HG03066 (cell line): ENCODE results near the gene RXFP3.

Experiments used
- ATAC-seq: cut with Tn5 transposase; IDR thresholded peaks from one replicate; pipeline ENCODE4 v1.9.1; 2021; ENCODE audit warnings: low read depth; ENCODE audit not compliant: unreplicated experiment

The RXFP3 gene

GRCh38 chr5:33976307-33976706 lies 40.1 kb downstream of the RXFP3 start:
- ATAC-seq, result no peak

- no peak for ATAC-seq
Observed at GRCh38 chr5:33978306-33978705, 42.1 kb downstream of the RXFP3 start.

- ATAC-seq, result no peak
Observed at GRCh38 chr5:33980030-33980429, 43.8 kb downstream of the RXFP3 start.

GRCh38 chr5:33981408-33982162 lies 45.4 kb downstream of the RXFP3 start:
- ATAC-seq, result no peak

GRCh38 chr5:33984178-33984577 lies 48.0 kb downstream of the RXFP3 start:
- ATAC-seq, result no peak

GRCh38 chr5:33984671-33985124 lies 48.5 kb downstream of the RXFP3 start, which contains the start of gene SLC45A2:
TSS of gene SLC45A2 (minus strand) at chr5:33984693. CDS start at chr5:33984583, 110 bp downstream.
- ATAC-seq, result no peak

GRCh38 chr5:33985447-33985846 lies 49.3 kb downstream of the RXFP3 start:
- no peak for ATAC-seq
